GM21619 (cell line): ENCODE measurements around the gene ELK4.

Source experiments
- ATAC-seq: cut with Tn5 transposase; IDR thresholded peaks from one replicate; pipeline ENCODE4 v1.9.1; 2021; ENCODE audit not compliant: unreplicated experiment

The ELK4 gene

DNA sequence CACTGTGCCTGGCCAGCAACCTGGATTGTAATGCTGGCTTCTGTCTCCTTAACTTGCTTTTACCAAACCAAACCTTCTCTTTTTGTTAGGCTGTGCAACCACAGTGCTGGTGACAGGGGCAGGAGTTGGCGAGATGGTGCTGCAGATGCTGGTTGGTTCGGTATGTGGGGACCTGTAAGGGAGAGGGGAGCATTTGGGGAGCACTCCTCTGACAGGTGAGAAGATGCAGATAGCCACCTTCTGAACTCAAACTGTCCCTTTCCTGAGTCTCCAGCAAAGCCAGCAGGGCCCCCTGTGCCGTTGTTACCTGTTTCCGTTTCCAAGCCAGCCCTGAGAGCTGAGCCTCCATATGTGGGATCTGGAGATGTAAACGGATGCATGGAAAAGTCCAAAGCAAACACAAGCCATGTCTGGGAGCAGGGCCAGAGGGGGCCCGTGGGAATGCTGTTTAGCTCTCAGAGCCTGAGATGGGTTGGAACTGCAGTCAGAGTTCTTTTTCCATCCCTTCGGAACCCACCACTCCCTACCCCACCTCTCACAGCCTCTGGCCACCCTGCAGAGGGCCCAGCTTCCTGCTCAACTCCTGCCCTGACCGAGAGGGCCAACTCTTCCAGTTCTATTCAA is 34.0 kb downstream of the ELK4 start:
- ATAC-seq, result no peak

DNA sequence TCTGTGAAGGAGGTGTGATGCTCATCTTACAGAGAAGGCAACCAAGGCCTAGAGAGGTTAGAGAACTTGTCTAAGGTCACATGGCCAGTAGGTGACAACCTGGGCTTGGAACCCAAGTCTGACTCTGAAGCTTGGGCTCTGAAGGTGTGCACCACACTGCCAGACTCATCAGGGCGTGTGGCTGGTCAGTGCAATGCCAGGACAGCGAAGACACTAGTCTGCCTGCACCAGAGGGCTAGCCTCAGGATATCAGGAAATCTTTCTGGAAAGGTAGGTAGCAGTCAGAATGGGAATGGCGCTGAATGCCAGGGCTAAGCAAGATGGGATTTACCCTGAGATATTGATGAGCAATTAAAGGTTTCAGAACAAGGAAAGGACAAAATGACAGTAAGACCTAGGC is 34.9 kb downstream of the ELK4 start:
- ATAC-seq, result no peak

- ATAC-seq, result no peak
Observed at GRCh38 chr1:205595861-205596260, 36.0 kb downstream of the ELK4 start.

DNA sequence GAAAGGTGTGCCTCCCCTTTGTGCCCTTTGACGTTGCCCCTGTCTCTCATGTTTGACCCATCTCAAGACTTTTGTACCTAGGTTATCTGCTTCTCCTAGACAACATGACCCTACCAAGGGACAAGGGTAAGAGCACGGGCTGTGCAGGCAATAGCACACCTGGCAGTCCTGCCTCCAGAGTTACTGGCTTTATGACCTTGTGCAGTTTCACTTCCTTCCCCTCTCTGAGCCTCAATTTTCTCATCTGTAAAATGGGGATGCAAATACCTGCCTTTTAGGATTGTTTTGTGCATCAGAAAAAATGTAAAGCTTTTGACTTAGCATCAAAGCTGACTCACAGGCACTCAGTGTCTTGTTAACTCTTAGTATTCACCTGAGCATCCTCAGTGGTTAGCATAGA is 36.4 kb downstream of the ELK4 start:
- no peak for ATAC-seq

GRCh38 chr1:205594846-205595245 is 37.0 kb downstream of the ELK4 start:
- ATAC-seq, result no peak

GRCh38 chr1:205593967-205594366 is 37.8 kb downstream of the ELK4 start:
- peak; percentile 5 for ATAC-seq

GRCh38 chr1:205593532-205593931 is 38.3 kb downstream of the ELK4 start:
- ATAC-seq, result peak; percentile 39

DNA sequence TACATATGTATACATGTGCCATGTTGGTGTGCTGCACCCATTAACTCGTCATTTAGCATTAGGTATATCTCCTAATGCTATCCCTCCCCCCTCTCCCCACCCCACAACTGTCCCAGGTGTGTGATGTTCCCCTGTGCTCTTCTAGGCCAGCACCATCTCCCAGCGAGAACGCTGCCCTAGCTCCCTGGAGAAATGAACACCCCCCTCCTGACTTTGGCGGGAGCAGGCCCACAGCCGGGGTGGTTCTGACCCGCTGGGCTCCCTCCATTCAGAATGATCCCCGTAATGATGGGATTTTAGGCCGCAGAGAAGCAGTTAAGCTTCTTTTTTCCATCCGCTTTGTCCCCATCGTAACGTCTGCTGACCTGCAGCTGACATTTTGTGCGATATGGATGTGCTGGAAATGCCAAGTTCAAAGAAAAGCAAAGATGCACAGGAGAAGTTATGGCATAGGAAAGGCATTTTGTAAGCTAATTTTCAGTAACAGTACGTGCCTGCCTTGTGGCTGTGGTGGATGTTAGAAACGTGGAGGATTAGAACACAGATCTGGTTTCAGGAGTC is 39.3 kb downstream of the ELK4 start:
- no peak for ATAC-seq

DNA sequence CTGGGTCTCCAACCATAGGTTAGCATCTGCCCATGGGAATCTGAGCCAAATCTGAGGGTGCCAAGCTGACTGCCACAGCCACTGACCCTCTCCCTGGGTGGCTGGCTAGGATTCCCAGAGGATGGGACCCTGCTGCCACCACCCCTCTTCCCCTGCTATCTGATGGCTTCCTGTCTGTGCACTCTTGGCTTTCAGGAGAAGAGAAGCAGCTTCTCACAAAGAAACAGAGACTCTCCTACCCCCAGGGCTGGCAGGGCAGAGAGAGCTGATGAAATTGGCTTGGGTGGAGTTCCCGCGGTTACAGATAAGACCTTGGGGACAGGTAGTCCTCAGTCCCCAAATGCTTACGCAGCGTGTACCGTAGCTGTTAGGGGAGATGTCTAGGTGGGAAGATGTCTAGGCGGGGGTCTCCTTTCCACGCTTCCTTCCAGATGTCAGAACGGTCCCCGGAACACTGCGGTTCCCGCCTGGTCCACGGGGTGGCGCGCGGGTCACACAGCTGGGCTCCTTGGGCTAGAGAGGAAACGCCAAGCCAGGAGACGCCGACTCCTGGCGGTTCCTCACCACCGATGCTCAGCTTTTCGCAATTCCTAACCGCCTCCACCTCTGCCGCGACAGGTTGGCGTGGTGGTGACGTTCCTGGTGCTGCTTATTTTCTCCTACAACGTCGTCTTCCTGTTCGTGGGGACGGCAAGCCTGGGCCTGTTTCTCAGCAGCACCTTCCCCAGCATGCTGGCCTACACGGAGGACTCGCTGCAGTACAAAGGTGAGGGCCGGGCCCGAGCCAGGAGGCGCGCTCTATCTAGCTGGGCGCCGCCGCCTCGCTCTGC is 40.1 kb downstream of the ELK4 start:
- peak; percentile 53 for ATAC-seq

- no peak for ATAC-seq
Observed at GRCh38 chr1:205590777-205591513, 40.9 kb downstream of the ELK4 start.

DNA sequence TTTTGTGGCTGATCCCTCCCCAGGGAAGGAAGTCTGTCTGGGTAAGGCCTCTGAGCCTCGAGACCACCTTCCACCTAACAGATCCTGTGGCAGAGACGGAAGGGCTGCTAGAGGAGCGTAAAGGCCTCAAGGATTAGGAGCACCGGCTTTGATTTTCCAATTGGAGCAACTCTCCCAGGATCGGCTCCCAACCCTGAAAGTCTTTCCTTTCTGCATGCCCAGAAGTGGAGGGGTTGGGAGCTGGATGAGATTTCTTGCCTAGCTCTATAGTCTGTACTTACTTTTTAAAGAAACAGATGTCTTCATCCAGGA is 41.4 kb downstream of the ELK4 start:
- ATAC-seq, result no peak

DNA sequence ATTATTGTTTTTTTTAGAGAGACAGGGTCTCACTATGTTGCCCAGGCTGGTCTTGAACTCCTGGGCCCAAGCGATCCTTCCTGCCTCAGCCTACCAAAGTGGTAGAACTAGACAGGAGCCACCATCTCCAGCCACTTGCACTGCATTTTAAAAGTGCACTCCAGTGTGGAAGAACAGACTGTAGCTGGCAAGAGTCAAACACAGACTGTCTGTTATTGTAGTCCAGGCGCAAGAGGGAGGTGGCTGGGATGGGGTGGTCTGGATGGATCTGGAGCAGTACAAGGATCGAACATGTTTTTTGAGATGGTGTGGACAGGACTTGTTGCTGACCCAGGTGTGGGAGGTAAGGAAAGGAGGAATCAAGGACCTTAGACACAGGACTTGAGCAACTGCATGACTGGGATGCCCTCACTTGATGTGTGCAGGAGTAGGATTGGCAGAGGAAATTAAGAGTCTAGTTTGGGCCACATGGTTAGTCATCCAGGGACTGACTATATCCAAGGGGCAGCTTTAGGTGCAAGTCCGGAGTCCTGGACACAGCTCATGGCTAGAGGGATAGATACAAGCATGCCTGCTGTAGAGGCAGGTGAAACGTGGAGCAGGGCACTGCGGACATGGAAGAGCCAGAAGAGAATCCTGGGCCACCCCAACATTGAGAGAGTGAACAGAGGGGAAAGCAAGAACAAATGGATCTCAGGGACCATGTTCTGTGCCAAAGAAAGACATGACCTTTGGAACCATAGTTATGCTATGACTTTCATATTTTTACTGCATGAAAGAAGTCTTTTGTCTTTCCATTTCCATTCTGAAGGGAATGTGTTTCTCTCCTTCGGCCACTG is 42.0 kb downstream of the ELK4 start:
- no peak for ATAC-seq

DNA sequence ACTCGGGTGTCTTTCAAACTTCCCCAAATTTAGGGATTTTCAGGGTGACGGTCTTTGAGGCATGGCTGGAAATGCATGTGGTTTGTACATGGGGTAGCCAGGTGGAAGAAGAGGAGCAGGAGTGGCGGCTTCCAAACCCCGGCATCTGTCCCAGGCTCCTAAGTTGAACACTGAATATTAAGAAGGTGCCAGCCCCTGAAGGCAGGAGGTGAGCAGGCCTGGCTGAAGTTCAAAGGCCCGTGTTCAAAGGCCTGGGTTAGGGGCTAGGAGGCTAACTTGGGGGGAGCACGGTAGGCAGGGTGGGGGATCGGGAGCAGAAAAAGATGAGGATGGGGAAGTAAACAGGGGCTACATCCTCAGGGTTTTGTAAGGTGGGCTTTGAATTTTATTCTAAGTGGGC is 42.8 kb downstream of the ELK4 start:
- no peak for ATAC-seq

DNA sequence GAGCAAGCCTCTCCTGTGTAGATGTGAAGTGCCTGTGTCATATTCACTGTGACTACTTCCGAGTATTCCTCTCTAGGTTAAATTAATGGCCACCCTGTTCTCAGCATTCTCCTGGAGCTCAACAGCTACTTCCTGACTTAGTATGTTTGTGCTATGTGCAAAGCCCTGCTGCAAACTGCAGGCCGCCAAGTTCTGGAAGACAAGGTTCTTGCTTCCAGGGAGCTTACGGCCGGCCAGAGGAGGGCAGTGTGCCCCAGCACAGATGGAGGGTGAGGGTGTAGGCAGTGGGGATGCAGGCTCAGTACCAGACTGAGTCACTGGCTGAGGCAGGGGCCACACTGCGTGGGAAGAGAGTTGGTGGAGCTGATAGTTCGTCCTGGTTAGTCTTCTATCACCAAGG is 43.2 kb downstream of the ELK4 start:
- no peak for ATAC-seq

GRCh38 chr1:205587581-205587980 is 44.2 kb downstream of the ELK4 start:
- ATAC-seq, result no peak

GRCh38 chr1:205585835-205586785 is 45.7 kb downstream of the ELK4 start:
- no peak for ATAC-seq

DNA sequence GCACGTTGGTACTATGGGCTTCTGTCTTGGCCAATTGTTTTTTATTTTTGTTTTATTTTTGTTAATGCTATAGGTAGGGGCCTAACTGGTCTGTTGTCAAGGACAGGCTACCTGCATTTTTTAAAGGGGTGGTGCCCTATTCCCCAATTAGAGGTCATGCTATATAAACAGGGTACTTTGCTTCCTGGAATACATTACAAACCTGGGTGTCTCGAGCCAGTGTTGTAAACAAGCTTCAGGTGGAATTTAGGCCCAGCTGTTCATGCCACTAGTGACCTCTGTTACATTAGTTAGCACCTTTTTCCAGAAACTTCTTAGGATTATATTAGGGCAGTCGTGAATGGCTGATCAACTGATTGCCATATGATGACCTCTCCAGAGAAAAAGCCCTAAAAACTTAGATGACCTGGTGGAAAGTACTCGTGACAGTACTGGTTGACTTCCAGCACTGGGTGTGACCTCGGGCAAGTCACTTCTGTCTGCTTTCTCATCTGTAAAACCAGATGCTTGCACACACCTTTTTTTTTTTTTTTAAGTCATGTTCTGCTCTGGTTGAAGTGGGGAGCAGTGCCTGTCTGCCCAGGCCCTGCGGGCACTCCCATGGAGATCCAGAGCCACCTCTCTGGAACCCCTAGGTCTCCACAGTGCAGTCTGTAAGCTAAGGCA is 46.5 kb downstream of the ELK4 start:
- ATAC-seq, result no peak

DNA sequence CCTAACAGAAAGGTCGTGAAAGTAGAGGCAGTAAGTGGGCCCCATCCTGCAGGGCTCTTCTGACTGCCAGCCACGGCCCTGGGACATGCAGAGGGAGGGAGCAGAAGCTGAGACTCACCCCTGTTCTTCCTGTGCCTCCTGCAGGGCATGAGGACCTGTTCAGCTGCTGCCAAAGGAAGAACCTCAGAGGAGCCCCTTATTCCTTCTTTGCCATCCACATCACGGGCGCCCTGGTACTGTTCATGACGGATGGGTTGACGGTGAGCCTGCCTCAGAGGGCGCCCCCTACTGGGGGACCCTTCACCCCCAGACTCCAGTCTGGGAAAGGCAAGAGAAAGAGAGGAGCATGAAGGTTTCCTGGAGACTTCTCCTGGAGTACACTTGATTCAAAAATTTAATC is 47.1 kb downstream of the ELK4 start:
- no peak for ATAC-seq

DNA sequence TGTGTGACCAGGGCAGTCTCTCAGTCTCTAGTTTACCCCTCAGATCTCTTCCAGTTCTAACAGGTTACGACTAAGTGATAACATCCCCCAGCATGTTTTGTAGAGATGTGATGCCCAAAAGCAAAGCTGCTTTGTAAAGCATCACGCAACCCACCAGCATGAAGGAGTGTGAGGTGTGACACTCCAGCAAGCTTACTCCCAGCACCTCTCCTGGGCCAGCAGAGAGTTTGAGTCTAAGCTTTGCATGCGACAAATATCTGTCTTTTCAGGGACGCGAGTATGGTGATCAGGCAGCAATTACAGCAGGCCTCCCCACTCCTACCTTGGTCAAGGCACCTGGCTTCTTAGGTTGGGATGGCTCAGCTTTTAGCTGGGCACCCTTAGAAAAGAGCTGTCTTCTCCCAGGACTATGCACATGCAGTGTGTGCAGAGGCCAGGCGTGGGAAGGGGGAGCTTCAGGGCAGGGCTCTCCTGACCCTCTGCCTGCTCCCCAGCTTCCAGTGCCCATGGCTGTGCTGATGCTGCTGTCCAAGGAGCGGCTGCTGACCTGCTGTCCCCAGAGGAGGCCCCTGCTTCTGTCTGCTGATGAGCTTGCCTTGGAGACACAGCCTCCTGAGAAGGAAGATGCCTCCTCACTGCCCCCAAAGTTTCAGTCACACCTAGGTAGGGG is 48.2 kb downstream of the ELK4 start:
- no peak for ATAC-seq
